Body of pancreas (tissue), 4 donors: ENCODE data around the gene MSI2.

ENCODE experiments used
- CTCF ChIP-seq, 7 experiments: fragments of 450-650 bp in 4 of 7; fragments of 200-600 bp in 3 of 7; sonication (generic) in 3 of 7; IDR thresholded peaks; one replicate each; pipeline ENCODE4 v1.5.1; 2016 to 2019; ENCODE audit warnings: antibody characterized with exemption in 7 of 7
- POLR2A ChIP-seq, 3 donors: fragments of 450-650 bp; IDR thresholded peaks; one replicate each; pipeline ENCODE4 v1.6.1; 2016; ENCODE audit warnings: antibody characterized with exemption in 3 of 3, mild to moderate bottlenecking in 2 of 3

GRCh38 chr17:57466521-57466920 lies 210.2 kb downstream of the MSI2 start:
- TF ChIP-seq CTCF (IDR thresholded peaks at IDR 0.05), result no peak
- no peak for TF ChIP-seq POLR2A (IDR thresholded peaks at IDR 0.05)
